ENCODE measurements around the gene SNX33.

DNA sequence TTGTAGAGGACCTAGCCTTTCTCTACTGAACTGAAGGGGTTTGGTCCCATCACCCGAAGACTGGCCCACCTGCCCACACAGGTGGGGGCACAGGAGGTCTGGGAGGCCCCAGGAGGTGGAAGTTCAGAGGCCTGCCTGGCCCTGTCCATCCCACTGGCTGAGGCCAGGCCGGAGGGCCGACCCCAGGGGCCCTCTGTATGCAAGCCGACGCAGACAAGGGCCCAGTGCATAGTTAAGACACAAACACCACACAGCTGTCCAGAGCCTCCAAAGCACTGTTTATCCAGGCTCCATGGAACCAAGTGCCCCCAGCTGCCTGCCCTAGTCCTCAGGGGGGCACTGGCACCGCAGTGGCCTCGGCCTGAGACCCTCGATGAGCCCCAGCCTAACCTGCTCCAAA, 26.7 kb downstream of the SNX33 start:
- no peak for TF ChIP-seq CTCF (optimal IDR thresholded peaks at IDR 0.05 in 1 of 3, IDR thresholded peaks at IDR 0.05 in 1 of 3, conservative IDR thresholded peaks at IDR 0.05 in 1 of 3; ENCODE audit: extremely low read depth in 1 of 3, insufficient read depth in 2 of 3, low read length in 3 of 3)
- TF ChIP-seq EZH2 (IDR thresholded peaks at IDR 0.05; ENCODE audit: low read length) = no peak

Measured in keratinocyte (primary cell).